ENCODE measurements around the gene FLNB. TPM values are rescaled to one million over a fixed set of nuclear protein-coding genes. Genes with fewer than 3 reads are reported as not detected.
"Not testable (repeated sequence)": the region's sequence is repeated elsewhere in the genome, so short reads cannot be mapped to it uniquely, and the experiment has no call there.

The FLNB gene
- total RNA-seq, 2 donors from 2014 or later: 28.0 to 94.4 TPM

DNA sequence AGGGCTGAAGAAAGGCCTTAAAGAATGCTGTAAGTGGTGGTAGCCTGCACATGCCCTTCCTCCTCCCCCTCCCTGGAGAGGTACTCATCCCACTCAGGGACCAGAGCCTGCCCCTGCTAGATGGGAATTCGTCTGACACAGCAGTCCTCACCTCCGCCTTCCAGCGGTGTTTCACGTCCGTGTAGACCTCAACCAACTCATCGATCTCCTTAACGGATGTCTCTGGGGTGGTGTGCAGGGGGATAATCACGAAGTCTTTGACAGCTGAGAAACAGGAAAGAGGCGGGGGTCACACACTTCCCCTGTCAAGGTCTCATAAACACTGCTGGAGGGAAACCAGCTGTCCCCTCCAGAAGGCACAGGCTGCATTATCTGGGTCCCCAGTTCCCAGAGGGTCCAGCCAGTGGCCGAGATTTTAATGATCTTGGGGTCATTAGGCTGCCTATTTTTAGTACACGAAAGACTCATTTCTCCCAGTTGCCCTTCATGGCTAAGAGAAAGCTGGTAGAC lies 192.7 kb downstream of the FLNB start:
- intact Hi-C loops (cut with DNase I): no loop called here
- no peak for DNase-seq
- no peak for ATAC-seq

DNA sequence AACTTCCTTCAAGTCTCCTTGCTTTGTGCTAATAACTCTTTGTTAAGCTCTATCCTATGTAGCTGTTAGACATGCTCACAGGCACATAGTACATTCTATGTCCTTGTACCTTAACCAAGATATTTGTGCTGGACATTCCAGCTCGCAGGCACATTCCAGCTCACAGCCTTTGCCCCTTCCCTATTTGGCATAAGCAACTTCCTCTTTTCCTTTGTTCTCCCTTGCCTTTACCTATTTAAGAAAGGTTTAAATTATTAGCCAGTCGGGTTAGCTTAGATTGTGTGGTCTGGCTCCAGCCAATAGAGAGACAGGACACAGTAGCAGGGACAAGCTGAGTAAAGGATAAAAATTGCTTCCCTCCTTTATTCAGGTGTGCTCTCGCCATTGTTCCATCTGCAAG lies 193.2 kb downstream of the FLNB start:
- ATAC-seq; DNase-seq; intact Hi-C loops (cut with DNase I): not testable (repeated sequence)

DNA sequence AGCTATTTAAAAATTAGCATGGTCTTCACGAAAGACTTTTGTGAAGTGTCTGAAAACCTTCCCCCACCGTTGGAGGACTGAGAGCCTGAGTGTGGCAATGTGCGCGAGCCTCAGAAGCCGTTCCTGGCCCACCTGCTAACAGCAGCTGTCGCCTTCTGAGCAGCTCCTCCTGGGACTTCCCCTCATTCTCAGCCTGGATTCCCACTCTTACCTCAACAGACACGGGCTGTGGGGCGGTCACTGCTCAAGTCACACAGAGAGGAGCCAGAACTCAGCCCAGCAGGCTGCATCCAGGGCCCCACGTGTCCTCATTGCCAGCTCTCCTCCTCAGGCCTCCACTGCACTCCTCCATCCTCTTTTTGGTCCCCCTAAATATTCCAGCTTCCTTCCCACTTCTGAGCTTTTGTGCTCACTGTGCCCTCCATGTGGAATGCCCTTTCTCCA lies 194.7 kb downstream of the FLNB start:
- DNase-seq: no peak
- no peak for ATAC-seq
- intact Hi-C loops (cut with DNase I): no loop called here

DNA sequence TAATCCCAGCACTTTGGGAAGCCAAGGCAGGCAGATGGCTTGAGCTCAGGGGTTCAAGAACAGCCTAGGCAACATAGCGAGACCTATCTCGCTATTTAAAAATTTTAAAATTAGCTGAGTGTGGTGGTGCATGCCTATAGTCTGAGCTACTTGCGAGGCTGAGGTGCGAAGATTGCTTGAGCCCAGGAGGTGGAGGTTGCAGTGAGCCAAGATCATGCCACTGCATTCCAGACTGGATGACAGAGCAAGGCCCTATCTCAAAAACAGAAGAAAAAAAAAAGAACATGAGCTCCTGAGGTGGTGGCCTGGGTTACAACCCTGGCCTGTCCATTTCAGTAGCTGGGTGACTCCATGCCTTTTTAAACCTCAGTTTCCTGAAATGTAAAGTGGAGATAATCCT lies 195.3 kb downstream of the FLNB start:
- intact Hi-C loops (cut with DNase I): no loop called here
- DNase-seq (no peak), ATAC-seq (no peak)

DNA sequence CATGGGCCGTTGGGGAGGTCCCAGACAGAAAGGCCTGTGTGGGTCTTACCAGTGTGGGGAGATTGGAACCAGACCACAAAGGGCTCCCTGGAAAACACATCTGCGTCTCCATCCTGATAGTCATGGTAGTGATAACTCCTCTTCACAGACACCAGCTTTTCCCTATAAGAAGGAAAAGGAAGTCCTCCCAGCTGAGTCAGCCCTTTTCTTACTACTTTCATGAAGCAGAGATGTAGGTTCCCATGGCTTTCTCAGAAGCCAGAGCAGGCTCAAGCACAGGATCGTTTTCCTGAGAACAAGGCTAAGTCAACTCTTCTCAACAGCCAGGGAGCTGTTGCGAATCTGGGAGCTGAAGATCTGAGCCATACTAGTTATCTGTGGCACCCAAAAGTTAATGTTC lies 196.5 kb downstream of the FLNB start:
- intact Hi-C loops (cut with DNase I): no loop called here
- DNase-seq (no peak), ATAC-seq (no peak)

DNA sequence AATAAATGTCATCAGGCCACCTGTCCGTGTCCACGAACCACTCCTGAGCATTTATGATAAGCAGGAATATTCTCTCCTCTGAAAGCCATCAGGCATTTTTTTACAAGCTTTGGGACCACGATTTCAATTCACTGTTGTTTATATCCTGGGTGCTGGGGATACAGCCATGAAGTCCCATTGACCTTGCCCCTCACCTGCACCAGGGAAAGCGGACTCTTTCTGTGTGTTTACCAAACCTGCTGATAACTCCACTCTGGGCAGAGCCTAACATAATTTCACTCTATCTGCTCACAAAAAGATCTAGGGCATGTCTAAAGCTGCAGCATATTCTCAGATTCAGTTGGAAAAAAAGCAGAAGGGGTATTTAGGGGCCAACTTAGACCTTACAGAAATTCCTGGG lies 197.8 kb downstream of the FLNB start:
- no peak for ATAC-seq
- intact Hi-C loops (cut with DNase I): no loop called here

DNA sequence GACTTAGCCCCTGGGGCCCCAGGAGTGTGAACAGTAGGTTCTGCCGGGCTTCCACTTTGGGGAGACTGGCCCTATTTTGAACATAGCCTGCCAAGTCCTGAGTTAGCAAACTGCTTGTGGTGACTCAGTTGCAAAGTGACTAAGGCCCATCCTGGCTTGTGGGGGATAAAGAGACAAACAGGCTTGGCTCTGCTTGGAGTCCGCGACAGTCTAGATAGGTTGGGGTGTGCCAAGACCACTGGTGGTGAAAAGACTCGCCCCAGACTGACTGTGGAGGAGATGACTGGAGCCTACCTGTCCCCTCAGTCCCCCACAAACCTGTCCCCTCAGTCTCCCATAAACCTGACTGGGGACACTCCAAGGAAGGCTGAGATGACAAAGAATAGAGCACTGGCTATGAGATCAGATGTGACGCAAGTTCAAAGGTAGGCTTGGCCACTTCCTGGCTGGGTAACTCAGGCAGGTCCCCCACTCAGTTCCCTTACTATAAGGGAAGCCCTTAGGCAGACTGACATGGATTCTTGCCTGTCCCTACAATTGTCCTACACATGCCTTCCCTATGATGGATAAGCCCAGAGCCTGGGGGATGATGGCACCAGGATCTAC lies 198.3 kb downstream of the FLNB start:
- ATAC-seq (no peak), DNase-seq (no peak)
- intact Hi-C loops (cut with DNase I): no loop called here

More for the DNA sequence above, 197.8 kb downstream of the FLNB start:
- DNase-seq: no peak

DNA sequence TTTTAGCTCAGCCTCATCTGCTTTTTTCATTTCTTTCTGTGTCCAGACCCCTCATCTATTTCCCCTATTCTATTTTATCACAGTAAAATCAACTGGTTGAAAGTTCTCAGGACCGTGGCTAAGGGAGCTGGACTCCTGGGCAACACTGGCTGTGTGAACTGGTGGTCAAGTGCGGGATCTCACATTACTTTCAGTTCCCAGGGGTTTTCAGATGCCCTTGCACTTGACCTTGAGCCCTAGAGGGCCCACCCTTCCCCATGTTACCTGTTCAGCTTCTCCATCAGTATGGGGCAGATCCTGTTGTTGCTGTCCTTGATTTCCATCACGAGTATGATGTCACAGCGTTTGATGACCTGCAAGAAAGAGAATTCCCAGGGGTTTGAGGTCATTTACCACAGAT lies 199.7 kb downstream of the FLNB start:
- DNase-seq (no peak), ATAC-seq (no peak)
- intact Hi-C loops (cut with DNase I): no loop called here

DNA sequence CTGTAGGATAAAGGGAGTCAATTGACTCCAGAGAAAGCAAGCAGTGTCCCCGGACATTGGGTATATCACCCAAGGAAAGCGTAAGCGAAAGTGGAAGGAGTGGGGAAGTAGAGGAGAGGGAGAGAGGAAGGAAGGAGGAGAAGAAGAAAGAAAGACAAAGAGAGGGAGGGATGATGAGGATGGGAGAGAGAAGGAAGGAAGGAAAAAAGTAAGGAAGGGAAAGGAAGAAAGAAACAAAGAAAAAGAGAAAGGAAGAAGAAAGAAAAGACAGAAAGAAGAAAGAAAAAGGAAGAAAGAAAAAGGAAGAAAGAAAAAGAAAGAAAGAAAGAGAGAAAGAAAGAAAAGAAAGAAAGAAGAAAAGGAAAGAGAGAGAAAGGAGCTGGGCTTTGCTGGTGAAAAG lies 201.7 kb downstream of the FLNB start:
- no peak for DNase-seq
- intact Hi-C loops (cut with DNase I): no loop called here
- ATAC-seq: no peak

DNA sequence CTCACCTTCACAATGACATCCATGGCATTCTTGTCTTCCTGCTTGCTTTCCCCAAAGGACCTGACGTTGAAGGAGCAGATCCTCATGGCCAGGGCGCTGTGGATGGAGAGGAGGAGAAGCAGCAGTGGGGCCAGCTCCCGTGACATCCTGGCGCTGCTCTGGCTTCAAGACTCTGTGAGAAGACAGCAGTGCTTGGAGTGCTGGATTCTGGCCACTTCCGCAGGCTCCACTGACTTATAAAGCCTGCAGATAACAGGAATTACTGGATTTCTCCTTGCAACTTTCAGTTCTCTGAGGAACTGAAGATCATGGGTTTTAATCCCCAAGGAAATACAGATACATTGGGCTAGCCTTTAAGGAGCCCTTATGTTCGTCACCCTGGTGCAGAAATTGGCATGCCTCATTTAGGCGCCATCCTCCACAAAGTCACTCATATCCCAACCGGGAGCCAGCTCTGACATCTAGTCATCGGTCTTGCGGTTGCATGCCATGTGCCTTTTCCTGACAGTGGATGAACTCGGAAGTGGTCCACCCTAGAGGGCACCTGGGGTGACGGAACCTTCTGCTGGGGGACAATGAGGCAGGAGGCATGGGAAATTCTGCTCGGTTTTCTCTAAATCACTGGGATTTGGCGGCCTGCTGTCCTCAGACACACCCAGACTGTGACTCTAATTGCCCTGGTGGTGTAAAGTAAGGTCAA lies 202.7 kb downstream of the FLNB start, which contains the start of gene DNASE1L3:
DNASE1L3 (minus strand) TSS at position 212 of the 700 bp plus-strand sequence; CDS start at position 146, 66 bp downstream.
- ATAC-seq (peak in 1 of 2 donors; percentile 47), DNase-seq (peak; percentile 50)
- intact Hi-C loops (cut with DNase I): no loop called here

DNA sequence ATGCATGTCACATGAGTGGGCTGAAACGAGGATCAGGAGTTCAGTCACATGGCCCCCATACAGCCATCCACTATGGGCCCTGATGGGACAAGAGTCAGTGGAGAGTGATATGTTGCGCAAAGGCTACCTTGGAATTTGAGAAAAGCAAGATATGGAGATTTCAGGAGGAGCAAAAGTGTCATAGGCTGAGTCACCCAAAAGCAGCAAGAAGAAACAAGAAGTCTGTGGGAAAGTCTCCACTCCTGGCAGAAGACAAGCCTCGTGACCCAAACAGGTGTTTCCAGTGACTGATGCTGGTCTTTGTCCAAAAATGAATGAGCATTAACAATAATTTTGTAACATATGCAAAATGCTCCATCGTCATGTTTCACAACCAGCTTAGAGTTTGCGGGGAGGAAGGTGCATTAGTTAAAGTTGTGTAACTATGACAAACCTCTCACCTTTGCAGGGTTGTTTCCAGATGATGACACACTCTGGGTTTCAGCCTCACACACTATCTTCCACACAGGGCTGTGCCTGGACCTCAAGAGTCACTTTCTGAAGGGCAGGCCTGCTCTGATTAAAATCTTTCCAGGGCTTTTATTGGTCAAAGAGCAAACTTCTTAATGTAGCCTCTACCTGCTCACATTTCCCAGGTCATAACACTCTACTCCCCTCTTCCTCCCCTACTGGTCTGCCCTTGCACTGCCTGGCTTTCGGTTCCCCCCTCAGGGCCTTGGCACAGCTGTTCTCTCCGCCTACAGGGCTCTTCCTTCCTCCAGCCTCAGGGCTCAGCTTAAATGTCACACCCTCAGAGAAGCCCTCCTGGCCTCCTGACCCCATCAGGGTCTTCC lies 206.5 kb downstream of the FLNB start:
- DNase-seq (no peak), ATAC-seq (peak in 1 of 2 donors; percentile 29)
- intact Hi-C loops (cut with DNase I): no loop called here

DNA sequence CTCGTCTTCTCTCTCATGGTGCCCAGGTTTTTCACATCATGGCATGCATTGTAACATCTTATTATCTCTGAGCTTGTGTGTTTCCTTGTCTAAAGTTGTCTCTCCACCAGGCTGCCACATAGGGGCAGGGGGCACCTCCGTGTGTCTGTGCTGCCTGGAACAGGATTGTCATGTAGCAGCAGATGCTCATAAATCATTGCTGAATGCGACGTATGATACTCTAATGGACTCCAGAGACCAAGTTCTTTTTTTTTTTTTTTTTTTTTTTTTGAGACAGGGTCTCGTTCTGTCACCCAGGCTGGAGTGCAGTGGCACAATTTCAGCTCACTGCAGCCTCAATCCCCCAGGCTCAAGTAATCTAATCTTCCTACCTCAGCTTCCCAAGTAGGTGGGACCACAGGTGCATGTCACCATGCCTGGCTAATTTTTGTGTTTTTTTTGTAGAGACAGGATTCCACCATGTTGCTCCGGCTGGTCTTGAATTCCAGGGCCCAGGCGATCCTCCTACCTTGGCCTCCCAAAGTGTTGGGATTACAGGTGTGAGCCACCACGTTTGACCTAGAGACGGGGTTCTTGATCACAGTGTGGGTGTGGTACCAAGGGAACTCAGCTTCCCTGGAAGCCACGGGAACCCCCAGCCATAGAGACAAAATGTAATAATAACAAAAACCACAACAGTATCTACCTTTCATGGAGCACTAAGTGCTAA lies 207.2 kb downstream of the FLNB start:
- DNase-seq: no peak
- intact Hi-C loops (cut with DNase I): no loop called here
- ATAC-seq: no peak

DNA sequence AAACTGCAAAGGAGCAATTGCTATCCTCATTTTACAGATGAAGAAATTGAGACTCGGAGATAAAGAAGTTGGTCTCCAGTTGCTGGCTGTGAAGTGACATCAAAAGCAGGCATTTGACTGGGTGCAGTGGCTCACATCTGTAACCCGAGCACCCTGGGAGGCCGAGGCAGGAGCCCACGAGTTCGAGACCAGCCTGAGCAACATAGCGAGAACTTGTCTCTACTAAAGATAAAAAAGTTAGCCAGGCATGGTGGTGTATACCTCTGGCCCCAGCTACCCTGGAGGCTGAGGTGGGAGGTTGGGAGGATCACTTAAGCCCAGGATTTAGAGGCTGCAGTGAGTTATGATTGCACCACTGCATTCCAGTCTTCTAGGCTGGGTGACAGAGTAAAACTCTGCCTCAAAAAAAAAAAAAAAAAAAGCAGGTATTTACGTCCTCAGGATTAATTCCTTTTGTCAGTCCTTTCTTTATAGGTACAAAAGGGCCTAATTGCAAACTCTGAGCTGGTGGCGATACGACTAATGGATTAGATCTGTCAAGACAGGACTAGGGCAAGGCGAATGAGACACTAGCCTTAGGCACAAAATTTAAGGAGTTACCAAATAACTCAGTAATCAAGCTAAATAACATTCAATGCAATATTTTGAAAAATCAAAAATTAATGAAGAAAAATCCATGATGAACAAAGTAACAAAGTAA lies 208.4 kb downstream of the FLNB start:
- ATAC-seq: no peak
- intact Hi-C loops (cut with DNase I): no loop called here
- no peak for DNase-seq

DNA sequence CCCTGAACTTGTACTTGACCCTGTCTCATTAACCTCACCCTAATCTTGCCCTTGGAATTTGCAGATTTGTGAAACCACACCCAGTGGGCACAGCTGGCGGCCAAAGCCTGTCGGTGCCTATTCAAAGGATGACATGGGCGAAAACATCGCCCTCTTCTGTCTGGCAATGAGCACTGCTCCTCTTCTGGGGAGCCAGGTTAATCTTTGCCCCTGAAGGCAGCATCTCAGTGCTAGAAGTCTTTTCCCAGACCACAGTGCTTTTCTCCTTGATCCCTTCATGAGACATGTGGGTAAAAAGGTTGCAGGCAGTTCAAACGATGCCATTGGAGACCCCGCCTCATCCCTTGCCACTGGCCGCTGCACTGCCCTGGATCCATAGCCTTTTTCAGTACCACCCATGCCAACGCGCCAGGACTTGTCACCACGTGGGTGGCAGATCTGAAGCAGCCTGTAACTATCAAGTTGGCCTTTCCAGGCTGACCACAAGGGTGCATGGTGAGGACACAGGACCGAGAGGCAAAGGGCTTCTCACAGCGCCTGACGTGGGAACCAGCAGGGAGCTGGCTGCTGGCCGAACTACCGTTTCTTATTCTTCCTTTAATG lies 209.1 kb downstream of the FLNB start:
- ATAC-seq (peak; percentile 94 to 95), DNase-seq (peak; percentile 77)
- intact Hi-C loops (cut with DNase I): no loop called here

DNA sequence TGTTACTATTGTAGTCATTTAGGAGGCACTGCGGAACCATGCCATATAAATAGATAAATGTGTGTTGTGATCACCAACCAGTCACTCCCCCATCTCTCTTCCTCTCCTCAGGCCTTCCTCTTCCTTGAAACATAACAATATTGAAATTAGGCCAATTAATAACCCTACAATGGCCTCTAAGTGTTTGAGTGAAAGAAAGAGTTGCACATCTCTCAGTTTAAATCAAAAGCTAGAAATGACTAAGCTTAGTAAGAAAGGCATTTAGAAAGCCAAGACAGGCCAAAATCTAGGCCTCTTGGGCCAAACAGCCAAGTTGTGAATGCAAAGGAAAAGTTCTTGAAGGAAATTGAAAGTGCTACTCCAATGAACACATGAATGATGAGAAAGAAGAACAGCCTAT lies 210.7 kb downstream of the FLNB start:
- intact Hi-C loops (cut with DNase I): no loop called here
- no peak for DNase-seq
- no peak for ATAC-seq
